Stimulated activated CD8-positive, alpha-beta memory T cell treated with anti-CD3 and anti-CD28 coated beads, Interleukin-12 subunit alpha, Interleukin-12 subunit beta, amount 100 ng/mL, for 1 hour (primary cell): Measurements from ENCODE around the gene PTMS.

Experiments used
- DNase-seq: peaks from one replicate; pipeline ENCODE4 v3.0.0-alpha.2; 2020; ENCODE audit warnings: low read depth

The PTMS gene

GRCh38 chr12:6788972-6789924, 23.1 kb downstream of the PTMS start, which contains the start of gene CD4:
TSS of gene CD4 (plus strand) at chr12:6789528. CDS start at chr12:6800139, 10,611 bp downstream.
- DNase-seq, result no peak

GRCh38 chr12:6790496-6791150, 24.5 kb downstream of the PTMS start:
- DNase-seq, result no peak

- DNase-seq, result no peak
Observed at GRCh38 chr12:6791931-6792520, 25.9 kb downstream of the PTMS start.

GRCh38 chr12:6792522-6793201, 26.5 kb downstream of the PTMS start:
- no peak for DNase-seq

DNA sequence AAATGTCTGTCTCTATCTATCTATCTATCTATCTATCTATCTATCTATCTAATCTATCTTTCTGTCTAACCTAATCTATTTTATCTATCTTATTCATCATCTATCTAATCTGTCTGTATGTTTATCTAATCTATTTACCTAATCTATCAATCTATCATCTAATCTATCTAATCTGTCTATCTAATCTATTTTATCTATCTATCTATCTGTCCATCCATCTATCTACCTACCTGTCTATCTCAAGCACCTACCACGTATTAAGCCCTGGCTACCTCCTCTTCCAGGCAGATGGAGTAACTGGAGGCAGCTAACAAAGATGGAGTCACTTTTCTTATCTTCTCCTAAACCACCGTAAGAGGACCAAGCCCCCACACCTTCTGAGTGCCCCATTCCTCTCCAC, 28.9 kb downstream of the PTMS start:
- DNase-seq, result no peak

- no peak for DNase-seq
Observed at GRCh38 chr12:6796576-6796975, 30.4 kb downstream of the PTMS start.

- DNase-seq, result no peak
Observed at GRCh38 chr12:6799147-6799546, 33.0 kb downstream of the PTMS start.

DNA sequence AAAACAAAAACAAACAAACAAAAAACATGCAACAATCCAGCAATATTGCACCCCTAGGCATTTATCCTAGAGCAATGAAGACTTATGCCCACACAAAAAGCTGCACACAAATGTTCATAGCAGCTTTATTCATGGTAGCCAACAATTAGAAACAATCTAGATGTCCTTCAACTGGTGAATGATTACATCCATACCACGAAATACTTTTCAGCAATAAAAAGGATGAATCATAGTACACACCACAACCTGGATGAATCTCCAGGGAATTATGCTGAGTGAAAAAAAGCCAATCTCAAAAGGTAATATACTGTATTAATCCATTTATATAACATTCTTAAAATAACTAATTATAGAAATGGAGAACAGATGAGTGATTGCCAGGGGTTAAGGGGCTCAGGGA, 41.0 kb downstream of the PTMS start:
- DNase-seq, result no peak

DNA sequence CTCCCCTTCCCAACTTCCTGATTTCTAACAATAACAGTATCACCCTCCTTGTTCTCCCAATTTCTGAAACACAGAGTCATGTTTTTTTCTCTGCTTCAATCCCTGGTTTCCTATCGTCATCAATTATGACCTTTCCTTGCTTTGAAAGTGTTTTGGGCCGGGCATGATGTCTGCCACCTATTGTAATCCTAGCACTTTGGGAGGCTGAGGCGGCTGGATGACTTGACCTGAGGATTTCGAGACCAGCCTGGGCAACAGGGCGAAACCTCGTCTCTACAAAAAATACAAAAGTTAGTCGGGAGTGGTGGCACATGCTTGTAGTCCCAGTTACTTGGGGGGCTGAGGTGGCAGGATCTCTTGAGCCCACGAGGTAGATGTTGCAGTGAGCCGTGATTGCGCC, 42.9 kb downstream of the PTMS start:
- no peak for DNase-seq

DNA sequence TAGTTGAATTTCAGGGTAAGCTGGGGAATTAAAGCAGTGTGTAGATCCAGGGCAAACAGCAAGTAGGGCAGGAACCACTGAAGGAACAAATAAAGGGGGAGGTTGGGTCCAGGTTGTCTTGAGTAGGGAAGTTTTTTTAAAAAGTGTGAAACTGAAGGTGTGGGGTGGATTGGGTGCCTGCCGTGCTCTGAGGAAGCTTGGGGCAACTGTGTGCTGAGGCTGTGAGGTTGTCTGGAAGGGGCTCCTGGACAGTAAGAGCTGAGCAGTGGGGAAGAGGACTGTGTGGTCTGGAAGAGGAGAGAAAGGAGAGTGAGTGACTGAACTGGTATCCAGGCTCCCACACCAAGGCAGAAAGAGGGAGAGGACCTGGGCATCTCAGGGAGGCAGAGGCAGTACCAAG, 44.6 kb downstream of the PTMS start:
- no peak for DNase-seq

- DNase-seq, result no peak
Observed at GRCh38 chr12:6813363-6813762, 47.2 kb downstream of the PTMS start.

- DNase-seq, result no peak
Observed at GRCh38 chr12:6816598-6816997, 50.4 kb downstream of the PTMS start.

DNA sequence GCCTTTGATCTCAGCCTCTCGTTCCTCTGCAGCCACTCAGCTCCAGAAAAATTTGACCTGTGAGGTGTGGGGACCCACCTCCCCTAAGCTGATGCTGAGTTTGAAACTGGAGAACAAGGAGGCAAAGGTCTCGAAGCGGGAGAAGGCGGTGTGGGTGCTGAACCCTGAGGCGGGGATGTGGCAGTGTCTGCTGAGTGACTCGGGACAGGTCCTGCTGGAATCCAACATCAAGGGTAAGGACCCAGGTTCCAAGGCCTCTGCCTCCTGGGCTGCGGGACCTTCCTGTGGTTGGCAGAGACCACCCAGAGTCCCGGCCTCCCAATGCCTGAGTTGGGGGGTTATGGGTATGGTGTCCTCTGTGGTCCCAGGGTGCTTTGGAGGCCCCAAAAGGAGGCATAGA, 50.9 kb downstream of the PTMS start:
- no peak for DNase-seq

DNA sequence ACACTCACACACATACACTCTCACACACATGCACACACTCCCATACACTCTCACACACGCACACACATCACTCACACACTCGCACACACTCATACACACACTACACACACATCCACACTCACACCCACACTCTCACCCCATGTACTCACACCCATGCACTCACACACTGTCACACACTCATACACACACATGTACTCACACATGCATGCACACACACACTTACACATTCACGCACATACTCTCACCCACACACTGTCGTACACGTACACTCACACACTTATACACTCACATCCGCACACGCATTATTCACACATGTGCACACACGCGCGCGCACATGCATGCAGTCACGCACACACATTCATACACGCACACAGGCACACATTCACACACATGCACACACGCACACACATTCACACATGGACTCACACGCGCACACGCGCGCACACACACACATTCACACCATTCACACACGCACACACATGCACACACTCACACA, 51.5 kb downstream of the PTMS start:
- DNase-seq, result no peak

GRCh38 chr12:6818222-6818621, 52.1 kb downstream of the PTMS start:
- no peak for DNase-seq

GRCh38 chr12:6818645-6819044, 52.5 kb downstream of the PTMS start:
- no peak for DNase-seq

- no peak for DNase-seq
Observed at GRCh38 chr12:6819106-6820030, 53.2 kb downstream of the PTMS start.

DNA sequence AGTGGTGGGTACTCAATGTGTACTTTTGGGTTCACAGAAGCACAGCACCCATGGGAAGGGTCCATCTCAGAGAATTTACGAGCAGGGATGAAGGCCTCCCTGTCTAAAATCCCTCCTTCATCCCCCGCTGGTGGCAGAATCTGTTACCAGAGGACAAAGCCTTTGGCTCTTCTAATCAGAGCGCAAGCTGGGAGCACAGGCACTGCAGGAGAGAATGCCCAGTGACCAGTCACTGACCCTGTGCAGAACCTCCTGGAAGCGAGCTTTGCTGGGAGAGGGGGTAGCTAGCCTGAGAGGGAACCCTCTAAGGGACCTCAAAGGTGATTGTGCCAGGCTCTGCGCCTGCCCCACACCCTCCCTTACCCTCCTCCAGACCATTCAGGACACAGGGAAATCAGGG, 54.0 kb downstream of the PTMS start:
- no peak for DNase-seq
